Activated CD4-positive, alpha-beta T cell treated with anti-CD3 and anti-CD28 coated beads, Interleukin-2, amount 10 ng/mL, durations not matched to agents 24 days and 14 days (primary cell): ENCODE results near the gene ITGB1. TPM values are rescaled to one million over a fixed set of nuclear protein-coding genes. Genes with fewer than 3 reads are reported as not detected.

Experiments used
- DNase-seq: peaks from one replicate; pipeline ENCODE4 v3.0.0; 2022
- H3K27ac Mint-ChIP-seq: one replicate; pipeline ENCODE4 v1.8.0; 2022; ENCODE audit warnings: mild to moderate bottlenecking, mixed read lengths
- H3K27me3 Mint-ChIP-seq: one replicate; pipeline ENCODE4 v1.8.0; 2022; ENCODE audit warnings: mixed read lengths
- H3K36me3 Mint-ChIP-seq: one replicate; pipeline ENCODE4 v1.8.0; 2022; ENCODE audit warnings: low read depth, mild to moderate bottlenecking, mixed read lengths
- H3K4me1 Mint-ChIP-seq: one replicate; pipeline ENCODE4 v1.8.0; 2021; ENCODE audit warnings: mixed read lengths
- H3K4me3 Mint-ChIP-seq: one replicate; pipeline ENCODE4 v1.8.0; 2022; ENCODE audit warnings: mild to moderate bottlenecking, moderate library complexity, mixed read lengths
- H3K9me3 Mint-ChIP-seq: one replicate; pipeline ENCODE4 v1.8.0; 2021; ENCODE audit warnings: mixed read lengths
- intact Hi-C: fragments of 100-400 bp; cut with micrococcal nuclease; formaldehyde crosslinking; loops from one replicate; pipeline ENCODE4 v1.15.1; 2023
- total RNA-seq: library from RNA; stranded (reverse); gene quantifications from 2 replicates; pipeline ENCODE4 v1.2.3, GENCODE V29; 2022

The ITGB1 gene
- total RNA-seq, 1 donor from 2014 or later, result 50.5 TPM

- intact Hi-C loops, result no loop called here
- no peak for DNase-seq
- no peaks in the 10 kb centered on the region for H3K36me3 Mint-ChIP-seq
- H3K9me3 Mint-ChIP-seq, result no peaks in the 10 kb centered on the region
- no peak overlapping the region for H3K4me3 Mint-ChIP-seq
- peaks cover 2% of the 10 kb centered on the region for H3K27me3 Mint-ChIP-seq
- H3K4me1 Mint-ChIP-seq, result peaks cover 2% of the 10 kb centered on the region
- H3K27ac Mint-ChIP-seq, result no peak overlapping the region
These were observed 67.6 kb downstream of the ITGB1 start for GRCh38 chr10:32890444-32890843.

GRCh38 chr10:32889631-32890212, 68.3 kb downstream of the ITGB1 start:
- Mint-ChIP-seq H3K4me1 (peaks cover 2% of the 10 kb centered on the region), H3K27me3 (peaks cover 2% of the 10 kb centered on the region), H3K27ac (no peak overlapping the region), H3K9me3 (no peaks in the 10 kb centered on the region), H3K4me3 (no peak overlapping the region), H3K36me3 (no peaks in the 10 kb centered on the region)
- intact Hi-C loops, result no loop called here
- no peak for DNase-seq

- no peaks in the 10 kb centered on the region for H3K9me3 Mint-ChIP-seq
These were observed 69.7 kb downstream of the ITGB1 start for GRCh38 chr10:32888161-32888927.

GRCh38 chr10:32887481-32887880, 70.5 kb downstream of the ITGB1 start:
- Mint-ChIP-seq H3K9me3 (no peaks in the 10 kb centered on the region), H3K4me3 (no peak overlapping the region), H3K27ac (no peak overlapping the region), H3K36me3 (no peaks in the 10 kb centered on the region), H3K4me1 (peaks cover 2% of the 10 kb centered on the region), H3K27me3 (peaks cover 2% of the 10 kb centered on the region)
- intact Hi-C loops, result no loop called here
- DNase-seq, result no peak

More at GRCh38 chr10:32888161-32888927, 69.7 kb downstream of the ITGB1 start:
- Mint-ChIP-seq H3K27ac (no peak overlapping the region), H3K4me1 (peaks cover 2% of the 10 kb centered on the region), H3K4me3 (no peak overlapping the region), H3K36me3 (no peaks in the 10 kb centered on the region), H3K27me3 (peaks cover 2% of the 10 kb centered on the region)
- no peak for DNase-seq
- intact Hi-C loops, result no loop called here

- no peaks in the 10 kb centered on the region for H3K4me1 Mint-ChIP-seq
- peaks cover 2% of the 10 kb centered on the region for H3K27me3 Mint-ChIP-seq
- DNase-seq, result no peak
- H3K36me3 Mint-ChIP-seq, result no peaks in the 10 kb centered on the region
- H3K9me3 Mint-ChIP-seq, result peaks cover 7% of the 10 kb centered on the region
- no peak overlapping the region for H3K4me3 Mint-ChIP-seq
- H3K27ac Mint-ChIP-seq, result no peak overlapping the region
- intact Hi-C loops, result no loop called here
These were observed 76.0 kb downstream of the ITGB1 start for GRCh38 chr10:32882076-32882475.

- no peaks in the 10 kb centered on the region for H3K4me1 Mint-ChIP-seq
- no peak overlapping the region for H3K4me3 Mint-ChIP-seq
- H3K9me3 Mint-ChIP-seq, result peaks cover 10% of the 10 kb centered on the region
- no peak overlapping the region for H3K27ac Mint-ChIP-seq
- no peak for DNase-seq
- intact Hi-C loops, result no loop called here
- no peaks in the 10 kb centered on the region for H3K36me3 Mint-ChIP-seq
- H3K27me3 Mint-ChIP-seq, result no peaks in the 10 kb centered on the region
These were observed 79.4 kb downstream of the ITGB1 start for GRCh38 chr10:32878646-32879045.

- intact Hi-C loops, result no loop called here
- H3K27me3 Mint-ChIP-seq, result no peaks in the 10 kb centered on the region
These were observed 80.1 kb downstream of the ITGB1 start for GRCh38 chr10:32877915-32878314.

GRCh38 chr10:32865170-32865569, 92.9 kb downstream of the ITGB1 start:
- Mint-ChIP-seq H3K4me3 (no peak overlapping the region), H3K27ac (no peak overlapping the region), H3K27me3 (peaks cover 4% of the 10 kb centered on the region), H3K9me3 (peaks cover 6% of the 10 kb centered on the region), H3K4me1 (no peaks in the 10 kb centered on the region), H3K36me3 (no peaks in the 10 kb centered on the region)
- DNase-seq, result no peak
- intact Hi-C loops, result no loop called here

More at GRCh38 chr10:32877915-32878314, 80.1 kb downstream of the ITGB1 start:
- Mint-ChIP-seq H3K27ac (no peak overlapping the region), H3K4me3 (no peak overlapping the region), H3K4me1 (no peaks in the 10 kb centered on the region), H3K36me3 (no peaks in the 10 kb centered on the region), H3K9me3 (peaks cover 10% of the 10 kb centered on the region)
- DNase-seq, result no peak

GRCh38 chr10:32854435-32854834, 103.6 kb downstream of the ITGB1 start:
- no peaks in the 10 kb centered on the region for H3K27me3 Mint-ChIP-seq
- H3K36me3 Mint-ChIP-seq, result no peaks in the 10 kb centered on the region
- no peak overlapping the region for H3K27ac Mint-ChIP-seq
- peaks cover 5% of the 10 kb centered on the region for H3K9me3 Mint-ChIP-seq
- no peak for DNase-seq
- intact Hi-C loops, result no loop called here
- H3K4me3 Mint-ChIP-seq, result no peak overlapping the region
- H3K4me1 Mint-ChIP-seq, result no peaks in the 10 kb centered on the region

- DNase-seq, result no peak
- Mint-ChIP-seq H3K4me1 (no peaks in the 10 kb centered on the region), H3K4me3 (no peak overlapping the region), H3K27me3 (no peaks in the 10 kb centered on the region), H3K27ac (no peak overlapping the region), H3K9me3 (no peaks in the 10 kb centered on the region), H3K36me3 (no peaks in the 10 kb centered on the region)
- intact Hi-C loops, result no loop called here
These were observed 106.7 kb downstream of the ITGB1 start for GRCh38 chr10:32851301-32851700.
